ENCODE results near the gene CCL8. TPM values are rescaled to one million over a fixed set of nuclear protein-coding genes. Genes with fewer than 3 reads are reported as not detected.

The CCL8 gene
- total and polyA plus RNA-seq, 12 donors = 0.38 to 17.5 (median 1.0) TPM; not detected in 2

DNA sequence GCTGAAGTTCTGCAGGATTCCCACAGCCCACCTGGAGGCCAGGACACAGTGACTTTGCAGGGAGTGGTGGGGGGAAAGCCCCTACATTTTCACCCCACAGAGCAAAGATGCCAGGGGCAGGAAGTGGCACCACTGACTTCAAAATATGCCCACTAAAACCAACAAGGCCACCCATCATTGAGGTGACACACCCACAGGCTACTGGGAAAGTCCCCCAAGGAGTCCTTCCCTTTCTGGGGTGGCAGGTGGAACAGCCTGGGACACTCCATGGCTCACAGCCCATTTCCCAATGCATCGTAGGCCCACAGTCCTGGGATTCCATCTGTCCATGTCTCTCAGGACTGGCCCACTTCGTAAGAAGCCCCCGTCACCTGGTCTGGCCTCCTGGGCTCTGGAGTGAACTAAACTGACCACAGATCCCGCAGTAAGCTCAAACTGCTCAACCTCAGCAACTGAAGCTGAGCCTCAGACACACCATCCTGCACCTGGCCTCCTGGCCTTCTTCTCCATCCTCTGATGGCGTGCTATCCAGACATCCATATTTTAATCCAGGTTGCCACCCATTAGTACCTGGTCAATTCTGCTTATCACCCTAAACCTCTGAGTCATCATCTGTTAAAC lies 51.3 kb downstream of the CCL8 start:
- TF ChIP-seq, protein P1, sequence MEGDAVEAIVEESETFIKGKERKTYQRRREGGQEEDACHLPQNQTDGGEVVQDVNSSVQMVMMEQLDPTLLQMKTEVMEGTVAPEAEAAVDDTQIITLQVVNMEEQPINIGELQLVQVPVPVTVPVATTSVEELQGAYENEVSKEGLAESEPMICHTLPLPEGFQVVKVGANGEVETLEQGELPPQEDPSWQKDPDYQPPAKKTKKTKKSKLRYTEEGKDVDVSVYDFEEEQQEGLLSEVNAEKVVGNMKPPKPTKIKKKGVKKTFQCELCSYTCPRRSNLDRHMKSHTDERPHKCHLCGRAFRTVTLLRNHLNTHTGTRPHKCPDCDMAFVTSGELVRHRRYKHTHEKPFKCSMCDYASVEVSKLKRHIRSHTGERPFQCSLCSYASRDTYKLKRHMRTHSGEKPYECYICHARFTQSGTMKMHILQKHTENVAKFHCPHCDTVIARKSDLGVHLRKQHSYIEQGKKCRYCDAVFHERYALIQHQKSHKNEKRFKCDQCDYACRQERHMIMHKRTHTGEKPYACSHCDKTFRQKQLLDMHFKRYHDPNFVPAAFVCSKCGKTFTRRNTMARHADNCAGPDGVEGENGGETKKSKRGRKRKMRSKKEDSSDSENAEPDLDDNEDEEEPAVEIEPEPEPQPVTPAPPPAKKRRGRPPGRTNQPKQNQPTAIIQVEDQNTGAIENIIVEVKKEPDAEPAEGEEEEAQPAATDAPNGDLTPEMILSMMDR (IDR thresholded peaks at IDR 0.05) = no peak
- Histone ChIP-seq H3K4me1 (peaks cover 0 to 51% (median 0%) of the 10 kb centered on the region in 9 donors), H3K4me3 (no peak overlapping the region), H3K27ac (no peak overlapping the region), H3K27me3 (peaks cover 0 to 21% (median 0%) of the 10 kb centered on the region in 7 donors), H3K36me3 (no peaks in the 10 kb centered on the region), H3K9me3 (no peaks in the 10 kb centered on the region)
- ATAC-seq (no peak), DNase-seq (no peak)
- intact Hi-C loops (cut with DNase I) = no loop called here
- 93 to 95% methylated on average over 5 of the region's 5 CpGs for WGBS, 2 donors

DNA sequence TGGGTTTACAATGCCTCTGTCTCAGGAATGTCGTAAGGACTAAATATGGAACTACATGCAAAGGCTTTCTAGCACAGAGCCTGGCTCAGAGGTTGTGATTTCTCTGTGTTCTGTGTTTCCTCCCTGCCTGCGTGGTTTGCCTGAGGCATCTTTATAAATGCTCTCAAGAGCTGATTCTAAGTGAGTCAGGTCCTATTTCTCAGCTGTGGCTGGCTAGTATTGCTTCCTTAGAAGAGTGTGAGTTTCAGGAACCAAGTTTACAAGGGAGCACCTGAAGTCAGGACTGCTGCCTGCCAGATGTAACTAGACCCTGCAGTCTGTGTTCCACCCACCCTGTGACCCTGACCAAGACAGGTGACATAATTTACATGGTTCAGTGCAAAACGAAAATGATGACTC lies 51.8 kb downstream of the CCL8 start:
- peaks cover 0 to 46% (median 0%) of the 10 kb centered on the region in 9 donors for H3K4me1 ChIP-seq
- WGBS, 2 donors = 51 to 67% methylated on average over 3 of the region's 3 CpGs
- H3K27ac ChIP-seq = no peak overlapping the region
- ATAC-seq (no peak), DNase-seq (no peak)
- H3K9me3 ChIP-seq = no peaks in the 10 kb centered on the region
- H3K36me3 ChIP-seq = no peaks in the 10 kb centered on the region
- intact Hi-C loops (cut with DNase I) = no loop called here
- TF ChIP-seq, protein P1 (IDR thresholded peaks at IDR 0.05) = no peak
- peaks cover 0 to 18% (median 0%) of the 10 kb centered on the region in 7 donors for H3K27me3 ChIP-seq
- H3K4me3 ChIP-seq = no peak overlapping the region

Other genes with a start within 250 kb of the CCL8 start
- gene CCL2, start 64.2 kb upstream of the CCL8 start, total RNA-seq = 100 to 1,000 TPM in 3 of 10 donors, 10 to 100 TPM in 6, 1 to 10 TPM in 1; 2.9 to 264 (median 38.5) TPM
- gene CCL2, start 64.2 kb upstream of the CCL8 start, polyA plus RNA-seq = 10 to 100 TPM; 51.3 to 80.3 TPM
- under 1 TPM in 1 of 10 donors, not detected in 9; 0.65 TPM for gene CCL7, start 49.2 kb upstream of the CCL8 start, total RNA-seq
- under 1 TPM in 1 of 2 donors, not detected in 1; 0.29 TPM for gene CCL7, start 49.2 kb upstream of the CCL8 start, polyA plus RNA-seq
- 10 to 100 TPM in 2 of 10 donors, 1 to 10 TPM in 6, under 1 TPM in 2; 0.46 to 31.2 (median 1.3) TPM for gene CCL11, start 33.7 kb upstream of the CCL8 start, total RNA-seq
- 1 to 10 TPM; 1.5 to 6.2 TPM for gene CCL11, start 33.7 kb upstream of the CCL8 start, polyA plus RNA-seq
- gene CCL13, start 37.0 kb downstream of the CCL8 start, total RNA-seq = 10 to 100 TPM in 1 of 10 donors, 1 to 10 TPM in 6, under 1 TPM in 2, not detected in 1; 0.39 to 64.0 (median 1.4) TPM
- gene CCL13, start 37.0 kb downstream of the CCL8 start, polyA plus RNA-seq = 1 to 10 TPM; 1.0 to 2.3 TPM
- not detected for gene CCL1, start 43.8 kb downstream of the CCL8 start, total RNA-seq
- gene CCL1, start 43.8 kb downstream of the CCL8 start, polyA plus RNA-seq = not detected